Astrocyte (in vitro differentiated cells and primary cell): ENCODE data around the gene KRT9. TPM values are rescaled to one million over a fixed set of nuclear protein-coding genes. Genes with fewer than 3 reads are reported as not detected.
"Not testable (repeated sequence)": the region's sequence is repeated elsewhere in the genome, so short reads cannot be mapped to it uniquely, and the experiment has no call there.

ENCODE experiments used
- DNase-seq: peaks from one replicate; pipeline ENCODE4 v3.0.0-alpha.2; 2010; ENCODE audit warnings: low read depth
- FAIRE-seq: peaks from 2 replicates; lab custom pipeline; 2011; peaks lifted over from hg19 to GRCh38; lab: Jason Lieb, UNC
- H2AFZ ChIP-seq: 2 replicates; pipeline ENCODE4 v1.6.0; 2012; ENCODE audit warnings: low read depth, low read length, inconsistent platforms
- H3K27ac ChIP-seq: 2 replicates; pipeline ENCODE4 v1.5.1; 2011; ENCODE audit warnings: low read depth, low read length, inconsistent platforms
- H3K27me3 ChIP-seq: 2 replicates; pipeline ENCODE4 v1.6.0; 2011; ENCODE audit warnings: low read length, inconsistent platforms; ENCODE audit not compliant: insufficient read depth
- H3K36me3 ChIP-seq: 2 replicates; pipeline ENCODE4 v1.5.1; 2011; ENCODE audit warnings: low read length, inconsistent platforms; ENCODE audit not compliant: insufficient read depth
- H3K4me1 ChIP-seq: 2 replicates; pipeline ENCODE4 v1.5.1; 2011; ENCODE audit warnings: low read length, inconsistent platforms; ENCODE audit not compliant: insufficient read depth
- H3K4me2 ChIP-seq: 2 replicates; pipeline ENCODE4 v1.6.0; 2012; ENCODE audit warnings: low read length, inconsistent platforms
- H3K4me3 ChIP-seq: 2 replicates; pipeline ENCODE4 v1.5.1; 2011; ENCODE audit warnings: low read depth, mild to moderate bottlenecking, low read length, inconsistent platforms; ENCODE audit not compliant: insufficient read depth
- H3K79me2 ChIP-seq: 2 replicates; pipeline ENCODE4 v1.6.0; 2012; ENCODE audit warnings: mild to moderate bottlenecking, low read length, inconsistent platforms; ENCODE audit not compliant: insufficient read depth
- H3K9ac ChIP-seq: 2 replicates; pipeline ENCODE4 v1.6.0; 2012; ENCODE audit warnings: mild to moderate bottlenecking, low read length, inconsistent platforms
- H3K9me3 ChIP-seq: 2 replicates; pipeline ENCODE4 v1.5.1; 2012; ENCODE audit warnings: low read depth, mild to moderate bottlenecking, low read length, inconsistent platforms; ENCODE audit not compliant: insufficient read depth
- H4K20me1 ChIP-seq: 2 replicates; pipeline ENCODE4 v1.6.0; 2012; ENCODE audit warnings: low read length, inconsistent platforms; ENCODE audit not compliant: insufficient read depth
- H3K27ac Mint-ChIP-seq: one replicate; pipeline ENCODE4 v1.8.0; 2021; ENCODE audit warnings: mild to moderate bottlenecking, mixed read lengths; ENCODE audit not compliant: unreplicated experiment
- H3K27me3 Mint-ChIP-seq: one replicate; pipeline ENCODE4 v1.8.0; 2021; ENCODE audit warnings: low read depth, mixed read lengths; ENCODE audit not compliant: unreplicated experiment
- H3K36me3 Mint-ChIP-seq: one replicate; pipeline ENCODE4 v1.8.0; 2021; ENCODE audit warnings: low read depth, mixed read lengths; ENCODE audit not compliant: unreplicated experiment
- H3K4me1 Mint-ChIP-seq: one replicate; pipeline ENCODE4 v1.8.0; 2021; ENCODE audit warnings: low read depth, mixed read lengths; ENCODE audit not compliant: unreplicated experiment
- H3K4me3 Mint-ChIP-seq: one replicate; pipeline ENCODE4 v1.8.0; 2021; ENCODE audit warnings: mild to moderate bottlenecking, moderate library complexity, mixed read lengths; ENCODE audit not compliant: unreplicated experiment
- H3K9me3 Mint-ChIP-seq: one replicate; pipeline ENCODE4 v1.8.0; 2021; ENCODE audit warnings: mild to moderate bottlenecking, mixed read lengths; ENCODE audit not compliant: unreplicated experiment
- CTCF ChIP-seq: IDR thresholded peaks from 2 replicates; pipeline ENCODE4 v1.5.1; 2011; ENCODE audit warnings: low read depth, mild to moderate bottlenecking, inconsistent platforms, low read length, moderate library complexity; ENCODE audit not compliant: insufficient read depth
- EZH2 ChIP-seq: IDR thresholded peaks from 2 replicates; pipeline ENCODE4 v1.6.1; 2012; ENCODE audit warnings: mild to moderate bottlenecking, low read length, inconsistent platforms; ENCODE audit not compliant: insufficient read depth
- total RNA-seq: library from RNA; stranded (reverse); gene quantifications from 2 replicates; pipeline ENCODE4 v1.2.1, GENCODE V29; 2021

The KRT9 gene
- total RNA-seq, 1 donor from 2014 or later, result 0.09 TPM

- H3K27ac Mint-ChIP-seq, result no peak overlapping the region
Measured at GRCh38 chr17:41613277-41614082, 41.6 kb upstream of the KRT9 start.

GRCh38 chr17:41612376-41613160 lies 40.7 kb upstream of the KRT9 start, which contains the start of gene KRT16:
TSS of gene KRT16 (minus strand) at chr17:41612767. CDS start at chr17:41612688, 79 bp downstream.
- not testable (repeated sequence) for H3K27ac Mint-ChIP-seq, H3K36me3 Mint-ChIP-seq, H2AFZ ChIP-seq, H3K27me3 ChIP-seq, H3K4me3 Mint-ChIP-seq, H3K4me3 ChIP-seq, H3K79me2 ChIP-seq, FAIRE-seq, H3K36me3 ChIP-seq, H3K4me1 Mint-ChIP-seq, H3K4me1 ChIP-seq, H3K9ac ChIP-seq, H3K9me3 ChIP-seq, H3K27ac ChIP-seq, H4K20me1 ChIP-seq, H3K9me3 Mint-ChIP-seq
- peaks cover 29% of the 10 kb centered on the region for H3K27me3 Mint-ChIP-seq
- H3K4me2 ChIP-seq, result peak within 1 kb of the TSS; percentile 11
- peak; percentile 21 for DNase-seq

More at GRCh38 chr17:41613277-41614082, 41.6 kb upstream of the KRT9 start:
- H2AFZ ChIP-seq, result no peak overlapping the region
- H3K27me3 ChIP-seq, result peaks cover 4% of the 10 kb centered on the region
- DNase-seq (no peak), FAIRE-seq (no peak)
- H3K9ac ChIP-seq, result no peak overlapping the region
- no peak for TF ChIP-seq CTCF
- no peak for TF ChIP-seq EZH2
- H4K20me1 ChIP-seq, result no peaks in the 10 kb centered on the region
- no peak overlapping the region for H3K4me3 Mint-ChIP-seq
- peaks cover 1% of the 10 kb centered on the region for H3K4me1 Mint-ChIP-seq
- H3K27ac ChIP-seq, result no peak overlapping the region
- no peaks in the 10 kb centered on the region for H3K36me3 ChIP-seq
- H3K9me3 Mint-ChIP-seq, result peaks cover 2% of the 10 kb centered on the region
- H3K79me2 ChIP-seq, result no peaks in the 10 kb centered on the region
- no peak overlapping the region for H3K4me2 ChIP-seq
- H3K9me3 ChIP-seq, result no peaks in the 10 kb centered on the region
- peaks cover 29% of the 10 kb centered on the region for H3K27me3 Mint-ChIP-seq
- H3K4me3 ChIP-seq, result no peak overlapping the region
- H3K4me1 ChIP-seq, result peaks cover 5% of the 10 kb centered on the region
- H3K36me3 Mint-ChIP-seq, result peaks cover 5% of the 10 kb centered on the region

- Mint-ChIP-seq H3K27me3 (peaks cover 27% of the 10 kb centered on the region), H3K4me1 (peaks cover 1% of the 10 kb centered on the region), H3K9me3 (peaks cover 10% of the 10 kb centered on the region), H3K36me3 (peaks cover 5% of the 10 kb centered on the region), H3K27ac (no peak overlapping the region), H3K4me3 (no peak overlapping the region)
- Histone ChIP-seq H3K4me3 (no peak overlapping the region), H3K9ac (no peak overlapping the region), H3K79me2 (no peaks in the 10 kb centered on the region), H2AFZ (no peak overlapping the region), H3K27me3 (peaks cover 4% of the 10 kb centered on the region), H3K9me3 (peaks cover 5% of the 10 kb centered on the region), H4K20me1 (no peaks in the 10 kb centered on the region), H3K4me2 (no peak overlapping the region), H3K4me1 (peaks cover 5% of the 10 kb centered on the region), H3K36me3 (no peaks in the 10 kb centered on the region), H3K27ac (no peak overlapping the region)
- no peak for FAIRE-seq
- DNase-seq, result no peak
- TF ChIP-seq CTCF, result no peak
- no peak for TF ChIP-seq EZH2
Measured at GRCh38 chr17:41610965-41611640, 39.2 kb upstream of the KRT9 start.

- H3K4me3 Mint-ChIP-seq, H3K4me2 ChIP-seq, H3K27ac Mint-ChIP-seq, H3K27me3 ChIP-seq, H2AFZ ChIP-seq, H3K4me1 Mint-ChIP-seq, H3K27ac ChIP-seq, H3K9me3 ChIP-seq, H3K36me3 ChIP-seq, H3K4me3 ChIP-seq, DNase-seq, H3K79me2 ChIP-seq, H4K20me1 ChIP-seq, H3K4me1 ChIP-seq, H3K9me3 Mint-ChIP-seq, H3K36me3 Mint-ChIP-seq, FAIRE-seq, H3K9ac ChIP-seq: not testable (repeated sequence)
- peaks cover 22% of the 10 kb centered on the region for H3K27me3 Mint-ChIP-seq
Measured at GRCh38 chr17:41610061-41610517, 38.2 kb upstream of the KRT9 start.
